CD4-positive, alpha-beta memory T cell (primary cell): ENCODE results near the gene COMMD6. TPM values are rescaled to one million over a fixed set of nuclear protein-coding genes. Genes with fewer than 3 reads are reported as not detected.

Experiments
- CTCF ChIA-PET: fragments of 350-600 bp; sonication (Branson Sonifier 250); formaldehyde crosslinking; loops from one replicate; lab custom pipeline; 2021; ENCODE audit warnings: inconsistent platforms; ENCODE audit not compliant: partially characterized antibody; lab: Charles Lee
- POLR2A ChIA-PET: fragments of 350-600 bp; sonication (Branson Sonifier 250); formaldehyde crosslinking; loops from one replicate; lab custom pipeline; 2021; ENCODE audit not compliant: partially characterized antibody; lab: Charles Lee
- DNase-seq, 5 donors: peaks; one replicate each; pipeline versions ENCODE4 v3.0.0 to v3.0.0-alpha.2; 2020 to 2022; ENCODE audit warnings: mixed read lengths in 1 of 5
- H3K27ac ChIP-seq: one replicate; pipeline ENCODE4 v1.7.0; 2013; ENCODE audit warnings: low read depth, low read length
- H3K27me3 ChIP-seq: 2 replicates; pipeline ENCODE4 v1.7.0; 2013; ENCODE audit warnings: mild to moderate bottlenecking, low read length, moderate library complexity; ENCODE audit not compliant: insufficient read depth
- H3K36me3 ChIP-seq: 2 replicates; pipeline ENCODE4 v1.7.0; 2013; ENCODE audit warnings: mild to moderate bottlenecking, low read length, moderate library complexity; ENCODE audit not compliant: insufficient read depth
- H3K4me1 ChIP-seq: 2 replicates; pipeline ENCODE4 v1.7.0; 2013; ENCODE audit warnings: mild to moderate bottlenecking, low read length, moderate library complexity; ENCODE audit not compliant: insufficient read depth
- H3K4me3 ChIP-seq, 2 donors: one replicate each; pipeline ENCODE4 v1.7.0; 2013; ENCODE audit warnings: low read length in 2 of 2, mild to moderate bottlenecking in 1 of 2
- H3K9me3 ChIP-seq, 2 donors: one replicate each; pipeline ENCODE4 v1.7.0; 2013; ENCODE audit warnings: low read length in 2 of 2, control low read depth in 1 of 2; ENCODE audit not compliant: control insufficient read depth in 1 of 2
- H3K27ac Mint-ChIP-seq, 7 donors: one replicate each; pipeline ENCODE4 v1.8.0; 2020 to 2021; ENCODE audit warnings: mixed read lengths in 7 of 7, mild to moderate bottlenecking in 6 of 7, inconsistent platforms in 3 of 7, moderate library complexity in 3 of 7
- H3K27me3 Mint-ChIP-seq, 2 donors: one replicate each; pipeline ENCODE4 v1.8.0; 2020 to 2021; ENCODE audit warnings: mixed read lengths in 2 of 2
- H3K36me3 Mint-ChIP-seq, 2 donors: one replicate each; pipeline ENCODE4 v1.8.0; 2020 to 2021; ENCODE audit warnings: mixed read lengths in 2 of 2, inconsistent platforms in 1 of 2, mild to moderate bottlenecking in 1 of 2
- H3K4me1 Mint-ChIP-seq, 4 donors: one replicate each; pipeline ENCODE4 v1.8.0; 2020 to 2021; ENCODE audit warnings: mixed read lengths in 4 of 4, mild to moderate bottlenecking in 1 of 4
- H3K4me3 Mint-ChIP-seq, 8 donors: one replicate each; pipeline ENCODE4 v1.8.0; 2020 to 2021; ENCODE audit warnings: mixed read lengths in 8 of 8, mild to moderate bottlenecking in 7 of 8, moderate library complexity in 6 of 8, inconsistent platforms in 3 of 8
- H3K9me3 Mint-ChIP-seq, 8 donors: one replicate each; pipeline ENCODE4 v1.8.0; 2020 to 2021; ENCODE audit warnings: mixed read lengths in 8 of 8, mild to moderate bottlenecking in 5 of 8, inconsistent platforms in 3 of 8, moderate library complexity in 1 of 8
- intact Hi-C: fragments of 100-400 bp; cut with micrococcal nuclease; formaldehyde crosslinking; loops from one replicate; pipeline ENCODE4 v1.15.1; 2023
- polyA plus RNA-seq, 2 donors: library from polyadenylated mRNA; unstranded; fragments of 300-500 nt; fragmentation: Illumina TruSeq; gene quantifications; one replicate each; pipeline ENCODE4 v1.2.3, GENCODE V29; 2021
- total RNA-seq, 2 experiments: library from RNA; stranded (reverse); gene quantifications; one replicate each; pipeline ENCODE4 v1.2.3, GENCODE V29; 2021

COMMD6 gene
- total and polyA plus RNA-seq, 4 experiments from 2014 or later, result 227 to 640 (median 386) TPM

DNA sequence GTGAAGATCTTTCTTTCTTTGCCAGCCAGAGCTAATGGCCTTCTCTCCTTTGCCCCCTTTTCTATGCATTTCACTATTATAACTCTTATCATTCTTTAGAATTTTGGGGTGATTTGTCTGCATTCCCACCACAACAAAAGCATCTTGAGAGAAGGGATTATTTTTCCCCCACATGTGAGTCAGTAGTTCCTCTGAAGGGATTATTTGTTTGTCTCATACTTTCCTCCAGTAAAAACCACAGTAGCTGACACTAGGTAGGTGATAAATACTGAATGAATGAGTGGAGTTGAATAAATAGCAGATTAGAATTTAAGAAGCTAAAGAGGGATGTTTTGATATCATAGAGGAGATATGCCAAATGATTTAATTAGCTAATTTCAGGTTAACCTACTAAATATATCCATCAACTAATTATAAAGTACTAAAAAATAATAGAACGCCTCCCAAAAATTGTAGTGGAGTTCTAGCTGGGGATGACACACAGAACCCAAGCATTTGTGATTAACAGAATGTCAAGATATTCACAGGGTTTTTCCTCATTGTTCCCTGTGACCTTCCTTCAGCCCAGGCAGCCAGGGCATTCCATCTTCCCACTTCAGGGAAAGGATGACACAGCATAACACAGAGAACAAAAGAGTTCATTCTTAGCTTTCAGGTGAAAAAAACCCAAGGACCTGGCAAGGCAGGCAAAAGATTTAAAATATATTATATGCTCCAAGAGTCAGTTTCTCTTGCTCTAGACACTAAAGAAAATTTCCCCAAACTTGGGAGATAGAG is 52.2 kb downstream of the COMMD6 start:
- Histone ChIP-seq H3K36me3 (no peaks in the 10 kb centered on the region), H3K27me3 (no peaks in the 10 kb centered on the region), H3K27ac (no peak overlapping the region), H3K4me1 (peaks cover 11% of the 10 kb centered on the region), H3K4me3 (no peak overlapping the region), H3K9me3 (no peaks in the 10 kb centered on the region)
- no peak for DNase-seq
- H3K27me3 Mint-ChIP-seq, result peaks cover 30 to 41% of the 10 kb centered on the region in 2 donors
- ChIA-PET CTCF (interaction anchor here (0.8 to 1.7 kb wide), 2 partner anchors 15 to 18 kb away, joined by 3 to 6 read pairs; no protein-coding TSS in a partner anchor), POLR2A (no interaction called here)
- peaks cover 0 to 4% of the 10 kb centered on the region in 2 donors for H3K36me3 Mint-ChIP-seq
- no peak overlapping the region for H3K27ac Mint-ChIP-seq
- H3K4me1 Mint-ChIP-seq, result peaks cover 7 to 17% (median 11%) of the 10 kb centered on the region in 4 donors
- no peak overlapping the region for H3K4me3 Mint-ChIP-seq
- intact Hi-C loops, result no loop called here
- H3K9me3 Mint-ChIP-seq, result peaks cover 0 to 1% (median 0%) of the 10 kb centered on the region in 8 donors

DNA sequence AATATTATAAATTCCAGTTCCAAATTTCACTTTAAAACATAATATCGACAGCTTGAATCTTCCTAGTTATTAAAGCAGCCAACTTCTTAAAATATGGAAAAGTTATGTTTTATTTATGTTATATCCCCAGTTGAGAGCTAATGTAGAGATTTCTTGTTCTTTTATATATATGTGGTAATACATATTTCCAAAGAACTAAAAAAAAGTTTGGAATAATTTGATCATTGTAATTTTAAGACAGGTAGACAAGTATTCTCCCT is 54.9 kb downstream of the COMMD6 start:
- intact Hi-C loops, result loop anchor here (1.0 to 5.0 kb wide), 3 partner anchors 67 to 155 kb away; partner anchors contain the start of genes LMO7 and UCHL3
- ChIA-PET CTCF (interaction anchor here (1.0 to 1.8 kb wide), 4 partner anchors 14 to 155 kb away, joined by 3 to 4 read pairs (median 3); no protein-coding TSS in a partner anchor), POLR2A (interaction anchor here (1.5 kb wide), 1 partner anchor 110 kb away, joined by 3 read pairs; no protein-coding TSS in a partner anchor)
- Histone ChIP-seq H3K4me3 (peak overlapping the region in 1 of 2 donors; percentile 53), H3K36me3 (no peaks in the 10 kb centered on the region), H3K27me3 (no peaks in the 10 kb centered on the region), H3K4me1 (peaks cover 12% of the 10 kb centered on the region), H3K27ac (no peak overlapping the region), H3K9me3 (no peaks in the 10 kb centered on the region)
- H3K4me3 Mint-ChIP-seq, result peak overlapping the region; percentile 92 to 98 (median 94)
- H3K27me3 Mint-ChIP-seq, result peaks cover 39 to 57% of the 10 kb centered on the region in 2 donors
- peak overlapping the region in 1 of 7 donors; percentile 64 for H3K27ac Mint-ChIP-seq
- H3K9me3 Mint-ChIP-seq, result peaks cover 0 to 1% (median 0%) of the 10 kb centered on the region in 8 donors
- DNase-seq, result no peak
- peaks cover 0 to 4% of the 10 kb centered on the region in 2 donors for H3K36me3 Mint-ChIP-seq
- H3K4me1 Mint-ChIP-seq, result peaks cover 8 to 19% (median 12%) of the 10 kb centered on the region in 4 donors

DNA sequence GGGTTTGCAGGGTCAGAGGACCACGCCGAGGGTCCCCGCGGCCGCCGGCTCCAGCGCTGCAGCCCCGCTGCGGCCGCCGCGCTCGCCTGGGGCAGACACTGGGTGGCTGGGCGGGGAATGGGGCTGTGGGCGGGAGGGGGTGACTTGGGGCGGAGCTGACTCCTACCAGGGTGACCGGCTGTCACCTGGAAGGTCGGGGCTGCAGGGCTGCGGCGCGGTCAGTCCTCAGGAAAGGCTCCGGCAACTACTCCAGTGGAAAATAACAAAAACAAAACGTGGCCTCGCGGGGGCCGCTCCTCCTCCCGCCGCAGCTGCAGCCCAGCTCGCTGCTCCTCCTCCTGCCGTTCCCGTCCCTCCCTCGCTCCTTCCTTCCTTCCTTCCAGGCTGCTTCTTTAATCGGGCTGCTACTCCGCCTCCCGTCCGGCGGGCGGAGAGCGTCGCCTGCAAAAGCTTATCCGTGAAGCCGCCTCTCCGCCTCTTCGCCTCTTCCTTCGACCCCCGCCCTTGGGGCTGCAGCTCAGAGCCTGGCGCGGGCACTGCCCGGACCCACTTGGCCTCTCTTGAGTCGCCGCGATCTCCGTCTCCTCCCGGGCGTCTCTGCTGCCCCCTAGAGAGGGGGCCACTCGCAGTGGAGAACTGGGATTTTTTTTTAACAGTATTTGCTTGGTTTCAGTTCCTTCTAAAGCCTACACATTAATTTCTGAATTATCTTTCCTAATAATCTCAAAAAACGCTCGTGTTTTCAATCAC is 55.4 kb downstream of the COMMD6 start, which contains the start of gene TBC1D4:
TBC1D4 (minus strand) TSS at position 100 of the 750 bp plus-strand sequence. CDS start 402 bp downstream, outside the sequence.
- POLR2A ChIA-PET, result interaction anchor here (0.9 to 1.5 kb wide), 2 partner anchors 110 to 155 kb away, joined by 3 to 7 read pairs; no protein-coding TSS in a partner anchor
- H3K27me3 ChIP-seq, result no peaks in the 10 kb centered on the region
- peaks cover 41 to 52% of the 10 kb centered on the region in 2 donors for H3K27me3 Mint-ChIP-seq
- DNase-seq, result peak; percentile 25 to 38 (median 29)
- intact Hi-C loops, result loop anchor here (1.0 to 5.0 kb wide), 3 partner anchors 67 to 155 kb away; partner anchors contain the start of genes LMO7 and UCHL3
- H3K27ac ChIP-seq, result no peak within 1 kb of the TSS
- CTCF ChIA-PET, result interaction anchor here (0.9 to 1.8 kb wide), 7 partner anchors 13 to 156 kb away, joined by 3 to 4 read pairs (median 3); no protein-coding TSS in a partner anchor
- H3K36me3 ChIP-seq, result no peaks in the 10 kb centered on the region
- H3K27ac Mint-ChIP-seq, result peak within 1 kb of the TSS in 3 of 7 donors; percentile 15 to 64 (median 41)
- H3K4me3 ChIP-seq, result peak within 1 kb of the TSS; percentile 29 to 53
- no peaks in the 10 kb centered on the region for H3K9me3 ChIP-seq
- peaks cover 0 to 4% of the 10 kb centered on the region in 2 donors for H3K36me3 Mint-ChIP-seq
- peaks cover 8 to 19% (median 12%) of the 10 kb centered on the region in 4 donors for H3K4me1 Mint-ChIP-seq
- peaks cover 12% of the 10 kb centered on the region for H3K4me1 ChIP-seq
- peaks cover 0 to 1% (median 0%) of the 10 kb centered on the region in 8 donors for H3K9me3 Mint-ChIP-seq
- peak within 1 kb of the TSS; percentile 92 to 98 (median 94) for H3K4me3 Mint-ChIP-seq

DNA sequence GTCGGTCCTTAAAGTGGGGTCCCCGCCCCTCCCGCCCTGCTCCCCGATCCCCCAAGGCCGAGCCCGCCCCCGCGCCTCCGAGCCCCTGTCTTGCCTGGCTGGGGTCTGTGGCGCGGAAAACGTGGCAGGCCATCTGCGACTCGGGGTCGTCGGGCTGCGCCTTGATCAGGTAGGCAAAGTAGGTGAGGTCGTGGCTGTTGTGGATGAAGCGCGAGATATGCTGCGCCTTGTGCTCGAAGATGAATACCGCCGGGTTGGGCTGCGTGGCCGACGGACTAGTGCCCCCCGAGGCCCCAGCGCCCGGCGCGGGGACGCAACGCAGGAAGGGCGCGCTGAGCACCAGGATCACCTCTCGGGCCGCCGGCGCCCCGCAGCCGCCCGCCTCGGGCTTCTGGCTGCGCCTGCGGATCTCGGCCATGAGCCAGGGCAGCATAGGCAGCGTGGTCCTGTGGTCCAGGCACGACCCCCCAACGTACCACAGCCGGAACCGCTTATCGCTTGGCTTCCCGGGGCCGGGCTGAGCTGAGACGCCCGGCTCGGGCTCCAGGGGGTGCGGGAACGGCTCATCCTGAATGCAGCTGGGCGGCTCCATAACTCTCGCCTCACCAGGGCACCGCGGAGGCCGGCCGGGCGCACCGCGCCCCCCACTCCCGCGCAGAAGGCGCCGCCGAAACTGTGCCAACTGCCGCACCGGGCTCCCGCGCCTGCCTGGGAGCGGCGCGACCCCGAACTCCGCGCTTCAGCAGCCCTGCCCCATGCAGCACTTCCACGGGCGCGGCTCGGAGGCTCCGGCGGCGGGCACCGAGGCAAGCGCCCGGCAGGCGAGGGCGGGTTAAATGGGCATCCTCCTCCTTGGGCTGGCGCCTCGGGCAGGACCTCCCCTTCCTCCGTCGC is 56.2 kb downstream of the COMMD6 start:
- ChIA-PET POLR2A (interaction anchor here (0.9 to 1.5 kb wide), 2 partner anchors 109 to 155 kb away, joined by 3 to 7 read pairs; no protein-coding TSS in a partner anchor), CTCF (interaction anchor here (0.9 to 1.8 kb wide), 7 partner anchors 12 to 155 kb away, joined by 3 to 4 read pairs (median 3); no protein-coding TSS in a partner anchor)
- Mint-ChIP-seq H3K27ac (no peak overlapping the region), H3K36me3 (peaks cover 0 to 4% of the 10 kb centered on the region in 2 donors), H3K4me1 (peaks cover 8 to 19% (median 12%) of the 10 kb centered on the region in 4 donors), H3K9me3 (peaks cover 0 to 1% (median 0%) of the 10 kb centered on the region in 8 donors), H3K4me3 (peak overlapping the region; percentile 52 to 90 (median 82)), H3K27me3 (peaks cover 38 to 46% of the 10 kb centered on the region in 2 donors)
- Histone ChIP-seq H3K27me3 (no peaks in the 10 kb centered on the region), H3K4me3 (peak overlapping the region in 1 of 2 donors; percentile 53), H3K36me3 (no peaks in the 10 kb centered on the region), H3K9me3 (no peaks in the 10 kb centered on the region), H3K4me1 (peaks cover 12% of the 10 kb centered on the region), H3K27ac (no peak overlapping the region)
- DNase-seq, result peak in 4 of 5 donors; percentile 7 to 25 (median 12)
- intact Hi-C loops, result loop anchor here (1.0 to 5.0 kb wide), 3 partner anchors 68 to 156 kb away; partner anchors contain the start of genes LMO7 and UCHL3

DNA sequence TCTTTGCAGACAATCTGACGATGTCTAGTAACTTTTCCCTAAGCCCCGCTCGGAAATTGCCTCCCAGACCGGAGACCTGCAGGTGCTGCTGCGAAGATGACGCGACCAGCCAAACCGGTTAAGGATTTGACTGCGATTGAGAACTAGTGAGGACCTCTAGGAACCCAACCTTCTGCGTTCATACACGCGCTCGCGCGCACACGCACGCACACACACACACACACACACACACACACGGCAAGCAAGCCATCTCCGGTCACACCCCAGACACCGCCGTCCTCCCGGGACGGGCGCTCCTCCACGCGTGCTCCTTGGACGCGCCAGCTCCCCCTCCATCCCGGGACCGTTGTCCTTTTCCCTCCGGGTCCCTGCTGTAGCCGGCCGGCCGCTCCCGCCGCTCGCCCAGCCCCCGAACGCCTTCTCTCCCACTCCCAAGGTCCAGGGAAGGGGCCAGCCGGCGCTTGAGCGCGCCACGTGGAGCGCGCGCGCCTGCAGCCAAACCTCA is 56.9 kb downstream of the COMMD6 start:
- H3K27me3 ChIP-seq, result no peaks in the 10 kb centered on the region
- peaks cover 8 to 19% (median 12%) of the 10 kb centered on the region in 4 donors for H3K4me1 Mint-ChIP-seq
- intact Hi-C loops, result loop anchor here (5.0 kb wide), 1 partner anchor 157 kb away; the partner anchor contains the start of gene LMO7
- H3K27ac Mint-ChIP-seq, result no peak overlapping the region
- POLR2A ChIA-PET, result no interaction called here
- CTCF ChIA-PET, result no interaction called here
- H3K9me3 ChIP-seq, result no peaks in the 10 kb centered on the region
- H3K27ac ChIP-seq, result no peak overlapping the region
- peaks cover 0 to 1% (median 0%) of the 10 kb centered on the region in 8 donors for H3K9me3 Mint-ChIP-seq
- no peak overlapping the region for H3K4me3 ChIP-seq
- DNase-seq, result peak; percentile 9 to 34 (median 21)
- peaks cover 12% of the 10 kb centered on the region for H3K4me1 ChIP-seq
- H3K27me3 Mint-ChIP-seq, result peaks cover 34 to 40% of the 10 kb centered on the region in 2 donors
- no peaks in the 10 kb centered on the region for H3K36me3 ChIP-seq
- H3K4me3 Mint-ChIP-seq, result peak overlapping the region; percentile 67 to 90 (median 84)
- peaks cover 0 to 4% of the 10 kb centered on the region in 2 donors for H3K36me3 Mint-ChIP-seq
